Calu3 (cell line): Measurements from ENCODE around the gene KRT32. TPM values are rescaled to one million over a fixed set of nuclear protein-coding genes. Genes with fewer than 3 reads are reported as not detected.

Experiments
- BruUV-seq: library from RNA; stranded (reverse); fragments of 400-500 nt; replicated peaks from 2 replicates; lab custom pipeline; 2021; lab: Mats Ljungman, UMichigan
- CTCF ChIA-PET: fragments of 300-600 bp; sonication (Branson Sonifier 250); formaldehyde crosslinking; loops from one replicate; lab custom pipeline; 2022; ENCODE audit warnings: antibody characterized with exemption; lab: Charles Lee
- DNase-seq: peaks from one replicate; pipeline ENCODE4 v3.0.0; 2022
- H3K27ac Mint-ChIP-seq: one replicate; pipeline ENCODE4 v1.8.0; 2022; ENCODE audit warnings: mixed read lengths; ENCODE audit not compliant: unreplicated experiment
- H3K27me3 Mint-ChIP-seq: one replicate; pipeline ENCODE4 v1.8.0; 2022; ENCODE audit warnings: mixed read lengths; ENCODE audit not compliant: unreplicated experiment
- H3K36me3 Mint-ChIP-seq: one replicate; pipeline ENCODE4 v1.8.0; 2022; ENCODE audit warnings: mild to moderate bottlenecking, moderate library complexity, mixed read lengths; ENCODE audit not compliant: insufficient read depth, unreplicated experiment
- H3K4me1 Mint-ChIP-seq: one replicate; pipeline ENCODE4 v1.8.0; 2022; ENCODE audit warnings: mild to moderate bottlenecking, low read depth, mixed read lengths; ENCODE audit not compliant: unreplicated experiment
- H3K4me3 Mint-ChIP-seq: one replicate; pipeline ENCODE4 v1.8.0; 2022; ENCODE audit warnings: mild to moderate bottlenecking, low read depth, moderate library complexity, mixed read lengths; ENCODE audit not compliant: unreplicated experiment
- H3K9me3 Mint-ChIP-seq: one replicate; pipeline ENCODE4 v1.8.0; 2022; ENCODE audit warnings: low read depth, mixed read lengths; ENCODE audit not compliant: unreplicated experiment
- intact Hi-C: fragments of 100-400 bp; cut with micrococcal nuclease; formaldehyde crosslinking; loops from one replicate; pipeline ENCODE4 v1.10.0; 2022; ENCODE audit not compliant: unreplicated experiment
- total RNA-seq: library from RNA; stranded (reverse); gene quantifications from 2 replicates; pipeline ENCODE4 v1.2.3, GENCODE V29; 2022
- TF ChIP-seq, protein P1 (sequence below): fragments of 200-600 bp; IDR thresholded peaks from one replicate; pipeline ENCODE4 v1.8.0; 2022; ENCODE audit warnings: antibody characterized with exemption; ENCODE audit not compliant: unreplicated experiment

Gene KRT32
- total RNA-seq, 1 experiment from 2014 or later, result not detected

DNA sequence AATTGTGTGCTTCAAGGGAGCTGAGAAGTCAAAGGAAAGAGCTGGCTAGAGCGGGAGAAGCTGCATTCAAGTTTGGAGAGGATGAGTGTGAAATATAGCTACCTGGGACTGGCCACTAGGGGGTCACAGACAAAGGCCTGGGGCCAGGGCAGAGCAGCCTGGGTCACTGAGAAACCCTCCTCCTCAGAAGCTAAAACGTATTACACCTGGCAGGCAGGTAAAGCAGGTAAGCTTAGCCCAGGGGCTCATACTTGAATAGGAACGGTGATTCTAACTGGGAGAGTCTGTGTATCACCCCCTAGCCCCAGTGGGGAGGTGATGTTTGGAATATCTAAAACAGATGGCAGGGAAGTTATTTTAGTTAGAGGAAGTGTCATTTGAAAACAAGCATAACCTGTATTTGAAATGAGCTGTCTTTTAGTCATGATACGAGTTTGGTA is 49.6 kb downstream of the KRT32 start:
- intact Hi-C loops, result loop anchor here (5.0 to 10.0 kb wide), 3 partner anchors 77 to 247 kb away; no protein-coding TSS in a partner anchor
- BruUV-seq, result no TSS peak
- H3K4me3 Mint-ChIP-seq, result peak overlapping the region; percentile 29
- peak overlapping the region; percentile 84 for H3K27ac Mint-ChIP-seq
- H3K27me3 Mint-ChIP-seq, result no peaks in the 10 kb centered on the region
- H3K4me1 Mint-ChIP-seq, result peaks cover 72% of the 10 kb centered on the region
- DNase-seq, result peak; percentile 72
- peaks cover 10% of the 10 kb centered on the region for H3K36me3 Mint-ChIP-seq
- CTCF ChIA-PET, result interaction anchor here (0.5 to 2.4 kb wide), 28 partner anchors 10 to 1708 kb away, joined by 3 to 38 read pairs (median 4); partner anchors contain the start of gene BRCA1
- H3K9me3 Mint-ChIP-seq, result no peaks in the 10 kb centered on the region
- TF ChIP-seq, protein P1, sequence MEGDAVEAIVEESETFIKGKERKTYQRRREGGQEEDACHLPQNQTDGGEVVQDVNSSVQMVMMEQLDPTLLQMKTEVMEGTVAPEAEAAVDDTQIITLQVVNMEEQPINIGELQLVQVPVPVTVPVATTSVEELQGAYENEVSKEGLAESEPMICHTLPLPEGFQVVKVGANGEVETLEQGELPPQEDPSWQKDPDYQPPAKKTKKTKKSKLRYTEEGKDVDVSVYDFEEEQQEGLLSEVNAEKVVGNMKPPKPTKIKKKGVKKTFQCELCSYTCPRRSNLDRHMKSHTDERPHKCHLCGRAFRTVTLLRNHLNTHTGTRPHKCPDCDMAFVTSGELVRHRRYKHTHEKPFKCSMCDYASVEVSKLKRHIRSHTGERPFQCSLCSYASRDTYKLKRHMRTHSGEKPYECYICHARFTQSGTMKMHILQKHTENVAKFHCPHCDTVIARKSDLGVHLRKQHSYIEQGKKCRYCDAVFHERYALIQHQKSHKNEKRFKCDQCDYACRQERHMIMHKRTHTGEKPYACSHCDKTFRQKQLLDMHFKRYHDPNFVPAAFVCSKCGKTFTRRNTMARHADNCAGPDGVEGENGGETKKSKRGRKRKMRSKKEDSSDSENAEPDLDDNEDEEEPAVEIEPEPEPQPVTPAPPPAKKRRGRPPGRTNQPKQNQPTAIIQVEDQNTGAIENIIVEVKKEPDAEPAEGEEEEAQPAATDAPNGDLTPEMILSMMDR, result peak; percentile 91

DNA sequence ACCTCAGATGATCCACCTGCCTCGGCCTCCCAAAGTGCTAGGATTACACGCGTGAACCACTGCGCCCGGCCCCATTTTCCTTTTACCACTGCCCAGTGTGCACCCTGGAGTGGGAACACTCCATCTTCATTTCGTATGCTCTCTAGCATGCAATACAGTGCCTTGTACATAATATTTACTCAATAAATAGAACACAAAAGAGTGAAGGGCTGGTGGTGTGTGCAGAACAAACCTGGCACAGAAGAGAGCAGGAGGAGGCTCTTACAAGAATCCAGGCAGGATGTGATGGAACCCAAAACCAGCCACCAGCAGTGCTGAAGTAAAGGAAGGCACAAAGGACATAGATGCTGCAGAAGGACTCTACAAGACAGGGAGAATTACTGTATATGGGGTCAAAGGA is 50.1 kb downstream of the KRT32 start:
- peak overlapping the region; percentile 84 for H3K27ac Mint-ChIP-seq
- H3K4me3 Mint-ChIP-seq, result peak overlapping the region; percentile 29
- no peaks in the 10 kb centered on the region for H3K9me3 Mint-ChIP-seq
- no TSS peak for BruUV-seq
- TF ChIP-seq, protein P1, result no peak
- peaks cover 72% of the 10 kb centered on the region for H3K4me1 Mint-ChIP-seq
- peaks cover 10% of the 10 kb centered on the region for H3K36me3 Mint-ChIP-seq
- no peak for DNase-seq
- no peaks in the 10 kb centered on the region for H3K27me3 Mint-ChIP-seq
- CTCF ChIA-PET, result interaction anchor here (0.9 to 2.4 kb wide), 17 partner anchors 9 to 509 kb away, joined by 3 to 38 read pairs (median 6); no protein-coding TSS in a partner anchor
- intact Hi-C loops, result loop anchor here (5.0 to 10.0 kb wide), 3 partner anchors 78 to 248 kb away; no protein-coding TSS in a partner anchor

- intact Hi-C loops, result loop anchor here (5.0 to 10.0 kb wide), 3 partner anchors 78 to 248 kb away; no protein-coding TSS in a partner anchor
- CTCF ChIA-PET, result interaction anchor here (1.2 to 2.4 kb wide), 5 partner anchors 13 to 132 kb away, joined by 3 to 11 read pairs (median 7); no protein-coding TSS in a partner anchor
- no peaks in the 10 kb centered on the region for H3K27me3 Mint-ChIP-seq
- peaks cover 10% of the 10 kb centered on the region for H3K36me3 Mint-ChIP-seq
- peak overlapping the region; percentile 45 for H3K27ac Mint-ChIP-seq
- peaks cover 69% of the 10 kb centered on the region for H3K4me1 Mint-ChIP-seq
- no TSS peak for BruUV-seq
- H3K4me3 Mint-ChIP-seq, result no peak overlapping the region
- no peaks in the 10 kb centered on the region for H3K9me3 Mint-ChIP-seq
- no peak for DNase-seq
- TF ChIP-seq, protein P1, result no peak
These were observed 50.7 kb downstream of the KRT32 start for GRCh38 chr17:41416479-41416878.

GRCh38 chr17:41415833-41416335 is 51.3 kb downstream of the KRT32 start:
- TF ChIP-seq, protein P1, result no peak
- DNase-seq, result no peak
- no TSS peak for BruUV-seq
- peaks cover 63% of the 10 kb centered on the region for H3K4me1 Mint-ChIP-seq
- H3K27ac Mint-ChIP-seq, result peak overlapping the region; percentile 45
- H3K36me3 Mint-ChIP-seq, result peaks cover 10% of the 10 kb centered on the region
- H3K4me3 Mint-ChIP-seq, result no peak overlapping the region
- no peaks in the 10 kb centered on the region for H3K27me3 Mint-ChIP-seq
- H3K9me3 Mint-ChIP-seq, result no peaks in the 10 kb centered on the region
- intact Hi-C loops, result loop anchor here (5.0 to 10.0 kb wide), 3 partner anchors 79 to 249 kb away; no protein-coding TSS in a partner anchor
- CTCF ChIA-PET, result interaction anchor here (1.2 to 2.4 kb wide), 3 partner anchors 12 to 133 kb away, joined by 3 to 8 read pairs (median 7); no protein-coding TSS in a partner anchor
